OCI-LY7 (cell line): ENCODE results near the gene TEX101. TPM values are rescaled to one million over a fixed set of nuclear protein-coding genes. Genes with fewer than 3 reads are reported as not detected.
"Not testable (repeated sequence)": the region's sequence is repeated elsewhere in the genome, so short reads cannot be mapped to it uniquely, and the experiment has no call there.

Experiments used
- BruUV-seq: library from RNA; stranded (reverse); fragments of 400-500 nt; replicated peaks from 2 replicates; lab custom pipeline; 2021; lab: Mats Ljungman, UMichigan
- CTCF ChIA-PET: fragments of 300-600 bp; sonication (Branson Sonifier 250); formaldehyde crosslinking; loops from one replicate; lab custom pipeline; 2022; ENCODE audit warnings: antibody characterized with exemption; ENCODE audit not compliant: unreplicated experiment; lab: Charles Lee
- POLR2A ChIA-PET: fragments of 300-600 bp; sonication (Branson Sonifier 250); formaldehyde crosslinking; loops from one replicate; lab custom pipeline; 2022; ENCODE audit warnings: antibody characterized with exemption; lab: Charles Lee
- DNase-seq: peaks from one replicate; pipeline ENCODE4 v3.0.0-alpha.2; 2015; ENCODE audit warnings: low spot score
- H2AFZ ChIP-seq: fragments of 200-600 bp; sonication (generic), shearing (Covaris generic); 2 replicates; pipeline ENCODE4 v1.6.1; 2014; ENCODE audit warnings: mild to moderate bottlenecking, antibody characterized with exemption, low read length, moderate library complexity
- H3K27ac ChIP-seq: fragments of 200-600 bp; sonication (generic); 2 replicates; pipeline ENCODE4 v1.5.1; 2014; ENCODE audit warnings: mixed run types, low read depth, mild to moderate bottlenecking, moderate library complexity, low read length, inconsistent platforms; ENCODE audit not compliant: poor library complexity, severe bottlenecking
- H3K36me3 ChIP-seq: fragments of 200-600 bp; sonication (generic); 2 replicates; pipeline ENCODE4 v1.6.1; 2014; ENCODE audit warnings: mild to moderate bottlenecking, antibody characterized with exemption, low read length, moderate library complexity, mixed read lengths; ENCODE audit not compliant: insufficient read depth
- H3K4me1 ChIP-seq: fragments of 200-600 bp; sonication (generic); 2 replicates; pipeline ENCODE4 v1.5.1; 2014; ENCODE audit warnings: mild to moderate bottlenecking, low read length; ENCODE audit not compliant: insufficient read depth, poor library complexity, severe bottlenecking
- H3K4me2 ChIP-seq: fragments of 200-600 bp; sonication (generic); 2 replicates; pipeline ENCODE4 v1.6.1; 2014; ENCODE audit warnings: mild to moderate bottlenecking, low read length
- H3K4me3 ChIP-seq: fragments of 200-600 bp; sonication (generic); 2 replicates; pipeline ENCODE4 v1.5.1; 2014; ENCODE audit warnings: mild to moderate bottlenecking, low read depth, low read length; ENCODE audit not compliant: poor library complexity, severe bottlenecking
- H3K79me2 ChIP-seq: fragments of 200-600 bp; sonication (generic); 2 replicates; pipeline ENCODE4 v1.6.1; 2016; ENCODE audit warnings: low read depth, mild to moderate bottlenecking, low read length, moderate library complexity, mixed read lengths; ENCODE audit not compliant: insufficient read depth
- H3K9me2 ChIP-seq: fragments of 200-600 bp; sonication (generic); 2 replicates; pipeline ENCODE4 v1.6.1; 2016; ENCODE audit warnings: mild to moderate bottlenecking, low read length, mixed read lengths; ENCODE audit not compliant: insufficient read depth
- H3K9me3 ChIP-seq: fragments of 200-600 bp; sonication (generic); 2 replicates; pipeline ENCODE4 v1.6.1; 2014; ENCODE audit warnings: mild to moderate bottlenecking, mixed run types, low read length, mixed read lengths
- H4K20me1 ChIP-seq: fragments of 200-600 bp; sonication (generic); 2 replicates; pipeline ENCODE4 v1.6.1; 2014; ENCODE audit warnings: mild to moderate bottlenecking, antibody characterized with exemption, low read length, moderate library complexity, mixed read lengths; ENCODE audit not compliant: insufficient read depth
- CTCF ChIP-seq: fragments of 200-600 bp; sonication (generic); conservative IDR thresholded peaks from 2 replicates; pipeline ENCODE4 v1.5.1; 2014; ENCODE audit warnings: mild to moderate bottlenecking, antibody characterized with exemption, low read length, moderate library complexity, mixed read lengths
- EZH2phosphoT487 ChIP-seq: fragments of 200-600 bp; sonication (generic); IDR thresholded peaks from 2 replicates; pipeline ENCODE4 v1.6.1; 2018; ENCODE audit warnings: low read depth, borderline replicate concordance, mild to moderate bottlenecking, mixed run types, antibody characterized with exemption, low read length, moderate library complexity, mixed read lengths
- intact Hi-C: fragments of 100-400 bp; cut with micrococcal nuclease; formaldehyde crosslinking; loops from one replicate; pipeline ENCODE4 v1.10.0; 2022; ENCODE audit not compliant: unreplicated experiment
- total RNA-seq, 2 experiments: library from RNA; depleted of rRNA in 1 of 2; stranded (reverse); fragments of >200 nt in 1 of 2; shearing (Covaris generic) in 1 of 2; gene quantifications; 2 replicates each; pipeline ENCODE4 v1.2.3, GENCODE V29; 2014 to 2022

TEX101 gene
- total RNA-seq, 2 experiments from 2014 or later: not detected

GRCh38 chr19:43439032-43439708 lies 24.5 kb downstream of the TEX101 start:
- Histone ChIP-seq H3K9me3 (no peaks in the 10 kb centered on the region), H3K9me2 (no peaks in the 10 kb centered on the region), H3K27ac (no peak overlapping the region), H3K36me3 (no peaks in the 10 kb centered on the region), H3K79me2 (no peaks in the 10 kb centered on the region), H3K4me2 (peak overlapping the region; percentile 18; the same call in 1 of the 2 replicates), H3K4me3 (no peak overlapping the region), H3K4me1 (peaks cover 7% of the 10 kb centered on the region), H2AFZ (no peak overlapping the region), H4K20me1 (no peaks in the 10 kb centered on the region)
- BruUV-seq: no TSS peak
- intact Hi-C loops: no loop called here
- CTCF ChIA-PET: no interaction called here
- POLR2A ChIA-PET: interaction anchor here (0.6 kb wide), 1 partner anchor 144 kb away, joined by 6 read pairs; no protein-coding TSS in a partner anchor
- TF ChIP-seq EZH2phosphoT487 (no peak), CTCF (no peak)
- peak; percentile 13 for DNase-seq

DNA sequence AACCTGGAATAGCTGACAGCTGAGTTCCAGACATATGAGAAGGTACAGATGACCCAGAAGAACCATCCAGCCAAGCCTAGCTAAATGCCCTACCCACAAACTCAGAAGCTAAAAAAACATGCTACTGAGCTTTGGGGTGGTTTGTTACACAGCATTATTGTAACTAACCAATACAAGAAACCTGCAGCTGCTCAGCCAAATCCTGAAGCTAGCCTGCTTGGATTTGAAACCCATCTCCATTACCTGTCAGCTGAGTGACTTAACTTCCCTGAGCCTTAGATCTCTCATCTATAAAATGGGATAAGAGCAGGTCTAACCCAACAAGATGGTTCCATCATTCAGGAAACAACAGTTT lies 25.0 kb downstream of the TEX101 start:
- no TSS peak for BruUV-seq
- Histone ChIP-seq H3K4me2 (no peak overlapping the region), H3K9me3 (no peaks in the 10 kb centered on the region), H3K79me2 (no peaks in the 10 kb centered on the region), H3K9me2 (no peaks in the 10 kb centered on the region), H2AFZ (no peak overlapping the region), H3K36me3 (no peaks in the 10 kb centered on the region), H3K4me3 (no peak overlapping the region), H4K20me1 (no peaks in the 10 kb centered on the region), H3K27ac (no peak overlapping the region), H3K4me1 (peaks cover 7% of the 10 kb centered on the region)
- TF ChIP-seq EZH2phosphoT487 (no peak), CTCF (no peak)
- intact Hi-C loops: loop anchor here (10.0 kb wide), 1 partner anchor 155 kb away; the partner anchor contains the start of genes IRGQ and ZNF576
- POLR2A ChIA-PET: no interaction called here
- CTCF ChIA-PET: no interaction called here
- DNase-seq: no peak

DNA sequence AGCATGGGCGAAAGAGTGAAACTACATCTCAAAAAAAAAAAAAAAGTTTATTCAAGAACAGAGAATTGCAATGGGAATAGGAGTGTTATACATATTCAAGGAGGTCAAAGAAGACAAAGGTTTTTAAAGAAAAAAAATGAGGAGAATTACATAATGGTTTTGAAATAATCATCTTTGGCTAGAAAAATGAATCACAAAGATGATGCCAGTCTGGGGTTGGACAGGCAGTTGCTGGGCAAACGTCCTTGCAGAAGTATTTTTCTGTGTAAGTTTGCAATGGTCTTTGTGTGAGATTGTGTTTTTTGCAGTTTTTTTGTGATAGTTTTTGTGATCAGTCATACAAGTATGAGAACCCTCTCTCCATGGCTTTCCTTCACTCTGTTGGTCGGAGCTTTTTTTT lies 27.0 kb downstream of the TEX101 start:
- no peak for TF ChIP-seq EZH2phosphoT487
- TF ChIP-seq CTCF: no peak
- no peaks in the 10 kb centered on the region for H3K9me2 ChIP-seq
- peaks cover 7% of the 10 kb centered on the region for H3K4me1 ChIP-seq
- no peak for DNase-seq
- no peaks in the 10 kb centered on the region for H3K9me3 ChIP-seq
- no peak overlapping the region for H3K4me3 ChIP-seq
- H3K4me2 ChIP-seq: no peak overlapping the region
- POLR2A ChIA-PET: no interaction called here
- no peaks in the 10 kb centered on the region for H3K79me2 ChIP-seq
- H2AFZ ChIP-seq: no peak overlapping the region
- no peaks in the 10 kb centered on the region for H4K20me1 ChIP-seq
- H3K27ac ChIP-seq: no peak overlapping the region
- H3K36me3 ChIP-seq: no peaks in the 10 kb centered on the region
- CTCF ChIA-PET: no interaction called here
- BruUV-seq: no TSS peak
- intact Hi-C loops: loop anchor here (10.0 kb wide), 1 partner anchor 153 kb away; the partner anchor contains the start of genes IRGQ and ZNF576

- H3K9me3 ChIP-seq, H2AFZ ChIP-seq, POLR2A ChIA-PET, H3K4me3 ChIP-seq, DNase-seq, CTCF ChIA-PET, H3K9me2 ChIP-seq, H3K79me2 ChIP-seq, H3K4me2 ChIP-seq, H4K20me1 ChIP-seq, H3K4me1 ChIP-seq, H3K36me3 ChIP-seq, BruUV-seq, H3K27ac ChIP-seq: not testable (repeated sequence)
- intact Hi-C loops: loop anchor here (10.0 kb wide), 1 partner anchor 151 kb away; the partner anchor contains the start of genes IRGQ and ZNF576
These were observed 29.4 kb downstream of the TEX101 start for GRCh38 chr19:43444091-43444490.
